ENCODE measurements around the gene KIF18B.

KIF18B gene

GRCh38 chr17:44902135-44902760 is 45.3 kb downstream of the KIF18B start:
- no peaks in the 10 kb centered on the region for H3K9me3 ChIP-seq (ENCODE audit: low read depth, low read length)
- H3K4me3 ChIP-seq = no peak overlapping the region
- no peak for DNase-seq (ENCODE audit: low read depth, low spot score)
- no peak overlapping the region for H3K27ac ChIP-seq
- H3K36me3 ChIP-seq (ENCODE audit: insufficient read depth, low read length) = no peaks in the 10 kb centered on the region
- no peak overlapping the region for H3K9ac ChIP-seq (ENCODE audit: insufficient read length)
- TF ChIP-seq EZH2 (IDR thresholded peaks at IDR 0.05) (no peak), FOXP2 (optimal IDR thresholded peaks at IDR 0.05; ENCODE audit: control extremely low read depth, extremely low read length, insufficient read depth) (no peak)

DNA sequence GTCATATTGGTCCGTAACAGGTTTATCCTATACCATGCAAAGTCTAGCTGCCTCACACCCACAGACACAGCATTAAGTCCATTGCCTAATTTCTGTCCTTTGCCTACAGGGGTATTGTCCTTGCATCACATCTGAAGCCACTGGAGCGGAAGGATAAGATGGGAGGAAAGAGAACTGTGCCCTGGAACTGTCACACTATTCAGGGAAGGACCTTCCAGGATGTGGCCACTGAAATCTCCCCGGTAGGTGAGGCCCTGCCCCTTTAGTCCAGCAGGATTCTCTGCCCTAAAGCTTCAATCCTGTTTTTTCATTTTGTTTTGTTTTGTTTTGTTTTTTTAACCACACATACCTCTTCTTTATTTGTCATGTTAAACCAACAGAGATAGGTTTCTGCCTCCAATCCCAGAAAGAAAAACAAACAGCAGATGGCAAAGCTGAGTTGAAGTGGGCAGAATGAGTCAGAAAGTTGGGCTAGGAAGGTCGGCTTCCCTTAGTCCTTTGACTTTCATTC is 46.1 kb downstream of the KIF18B start:
- Histone ChIP-seq H3K36me3 (ENCODE audit: insufficient read depth, low read length) (no peaks in the 10 kb centered on the region; the same call in 1 of the 2 replicates), H3K27ac (peak overlapping the region; percentile 88), H3K9me3 (ENCODE audit: low read depth, low read length) (no peaks in the 10 kb centered on the region), H3K9ac (ENCODE audit: insufficient read length) (no peak overlapping the region), H3K4me3 (peak overlapping the region; percentile 95; the same call in 1 of the 2 replicates)
- TF ChIP-seq EZH2 (IDR thresholded peaks at IDR 0.05) (no peak), FOXP2 (optimal IDR thresholded peaks at IDR 0.05; ENCODE audit: control extremely low read depth, extremely low read length, insufficient read depth) (no peak), POLR2AphosphoS5 (IDR thresholded peaks at IDR 0.05; ENCODE audit: borderline replicate concordance, low read depth, low read length) (no peak)
- no peak for DNase-seq (ENCODE audit: low read depth, low spot score)

DNA sequence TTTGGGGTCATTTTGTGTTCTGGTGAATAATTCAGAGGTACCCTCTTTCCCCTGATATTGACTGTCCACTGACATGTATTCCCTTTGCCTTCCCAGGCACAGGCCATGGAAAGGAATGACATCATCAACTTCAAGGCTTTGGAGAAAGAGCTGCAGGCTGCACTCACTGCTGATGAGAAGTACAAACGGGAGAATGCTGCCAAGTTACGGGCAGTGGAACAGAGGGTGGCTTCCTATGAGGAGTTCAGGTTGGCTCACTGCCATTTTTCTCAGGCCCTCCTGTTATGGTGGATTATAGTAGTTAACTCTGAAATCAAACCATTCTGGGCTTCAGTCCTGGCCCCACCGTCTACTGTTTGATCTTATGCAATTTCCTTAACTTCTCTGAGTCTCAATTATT is 46.7 kb downstream of the KIF18B start:
- peak overlapping the region; percentile 59 for H3K9ac ChIP-seq (ENCODE audit: insufficient read length)
- H3K36me3 ChIP-seq (ENCODE audit: insufficient read depth, low read length) = peaks cover 3% of the 10 kb centered on the region
- DNase-seq (ENCODE audit: low read depth, low spot score) = peak; percentile 58
- no peaks in the 10 kb centered on the region for H3K9me3 ChIP-seq (ENCODE audit: low read depth, low read length)
- H3K4me3 ChIP-seq = peak overlapping the region; percentile 95
- TF ChIP-seq POLR2AphosphoS5 (IDR thresholded peaks at IDR 0.05; ENCODE audit: borderline replicate concordance, low read depth, low read length) = no peak
- TF ChIP-seq EZH2 (IDR thresholded peaks at IDR 0.05) = no peak
- TF ChIP-seq FOXP2 (optimal IDR thresholded peaks at IDR 0.05; ENCODE audit: control extremely low read depth, extremely low read length, insufficient read depth) = no peak
- H3K27ac ChIP-seq = peak overlapping the region; percentile 88

DNA sequence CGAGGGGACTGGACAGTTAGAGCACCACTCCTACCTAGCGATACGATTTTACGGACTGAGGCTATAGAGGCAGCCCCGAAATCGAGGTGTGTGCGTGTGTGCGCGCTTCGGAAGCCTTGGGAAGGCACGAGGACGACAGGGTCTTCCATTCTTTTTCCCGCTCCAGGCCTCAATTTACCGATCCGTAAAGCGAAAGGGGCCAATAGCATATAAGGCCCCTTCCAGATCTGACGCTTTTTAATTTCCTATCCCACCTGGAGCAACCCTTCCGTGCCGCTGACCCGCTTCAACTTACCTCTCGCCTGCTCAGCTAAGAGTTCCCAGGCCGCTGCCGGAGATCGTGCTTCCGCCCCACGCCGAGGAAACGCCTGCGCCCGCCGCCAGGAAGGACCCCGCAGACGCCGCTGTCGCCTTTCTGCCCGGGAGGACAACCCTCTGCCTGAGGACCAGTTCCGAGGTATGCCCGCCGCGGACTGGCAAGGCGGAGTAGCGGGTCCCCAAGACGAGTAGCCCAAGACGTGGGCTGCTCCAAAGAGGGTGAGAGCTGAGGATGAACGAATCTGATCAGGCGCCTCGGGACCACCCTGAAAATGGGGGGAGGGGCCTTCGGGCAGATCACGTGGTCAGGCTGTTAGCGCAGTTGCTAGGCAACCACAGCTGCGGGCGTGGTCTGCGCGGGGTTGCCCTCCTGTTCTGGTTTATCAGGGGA is 48.3 kb downstream of the KIF18B start, which contains the start of gene EFTUD2:
EFTUD2 (minus strand) TSS at position 372 of the 709 bp plus-strand sequence. CDS start 4,924 bp downstream, outside the sequence.
- TF ChIP-seq EZH2 (IDR thresholded peaks at IDR 0.05) (no peak), POLR2AphosphoS5 (IDR thresholded peaks at IDR 0.05; ENCODE audit: borderline replicate concordance, low read depth, low read length) (peak; percentile 92)
- H3K4me3 ChIP-seq = peak within 1 kb of the TSS; percentile 95
- peaks cover 15% of the 10 kb centered on the region for H3K36me3 ChIP-seq (ENCODE audit: insufficient read depth, low read length)
- peak within 1 kb of the TSS; percentile 96 for H3K9ac ChIP-seq (ENCODE audit: insufficient read length)
- no peaks in the 10 kb centered on the region for H3K9me3 ChIP-seq (ENCODE audit: low read depth, low read length)
- peak within 1 kb of the TSS; percentile 99 for H3K27ac ChIP-seq
- peak; percentile 58 for DNase-seq (ENCODE audit: low read depth, low spot score)

DNA sequence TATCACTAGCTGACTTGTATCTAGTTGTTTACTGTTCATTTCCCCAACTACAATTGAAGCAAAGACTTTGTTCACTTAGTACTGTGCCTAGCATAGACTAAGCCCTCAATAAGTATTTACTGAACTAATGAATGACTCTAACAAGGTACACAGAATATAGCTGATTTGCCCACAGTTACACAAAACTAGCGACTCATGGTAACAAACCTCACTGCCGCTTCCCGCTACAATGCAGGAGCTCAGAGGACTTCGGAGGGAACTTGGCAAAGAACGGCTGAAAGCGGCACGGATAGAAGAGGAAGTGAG is 48.9 kb downstream of the KIF18B start:
- Histone ChIP-seq H3K4me3 (peak overlapping the region; percentile 95), H3K27ac (peak overlapping the region; percentile 99; the same call in 1 of the 2 replicates), H3K9me3 (ENCODE audit: low read depth, low read length) (no peaks in the 10 kb centered on the region), H3K9ac (ENCODE audit: insufficient read length) (peak overlapping the region; percentile 96), H3K36me3 (ENCODE audit: insufficient read depth, low read length) (peaks cover 20% of the 10 kb centered on the region)
- no peak for TF ChIP-seq POLR2AphosphoS5 (IDR thresholded peaks at IDR 0.05; ENCODE audit: borderline replicate concordance, low read depth, low read length)
- no peak for TF ChIP-seq FOXP2 (optimal IDR thresholded peaks at IDR 0.05; ENCODE audit: control extremely low read depth, extremely low read length, insufficient read depth)
- TF ChIP-seq EZH2 (IDR thresholded peaks at IDR 0.05) = no peak
- DNase-seq (ENCODE audit: low read depth, low spot score) = no peak

GRCh38 chr17:44894642-44895041 is 52.9 kb downstream of the KIF18B start:
- H3K27ac ChIP-seq = no peak overlapping the region
- TF ChIP-seq FOXP2 (optimal IDR thresholded peaks at IDR 0.05; ENCODE audit: control extremely low read depth, extremely low read length, insufficient read depth) (no peak), POLR2AphosphoS5 (IDR thresholded peaks at IDR 0.05; ENCODE audit: borderline replicate concordance, low read depth, low read length) (no peak), EZH2 (IDR thresholded peaks at IDR 0.05) (no peak)
- no peak overlapping the region for H3K9ac ChIP-seq (ENCODE audit: insufficient read length)
- no peak for DNase-seq (ENCODE audit: low read depth, low spot score)
- no peaks in the 10 kb centered on the region for H3K9me3 ChIP-seq (ENCODE audit: low read depth, low read length)
- no peak overlapping the region for H3K4me3 ChIP-seq
- H3K36me3 ChIP-seq (ENCODE audit: insufficient read depth, low read length) = peaks cover 46% of the 10 kb centered on the region

- Histone ChIP-seq H3K4me3 (no peak overlapping the region), H3K9me3 (ENCODE audit: low read depth, low read length) (no peaks in the 10 kb centered on the region), H3K36me3 (ENCODE audit: insufficient read depth, low read length) (peaks cover 49% of the 10 kb centered on the region), H3K27ac (no peak overlapping the region), H3K9ac (ENCODE audit: insufficient read length) (no peak overlapping the region)
- TF ChIP-seq EZH2 (IDR thresholded peaks at IDR 0.05) = no peak
- no peak for TF ChIP-seq FOXP2 (optimal IDR thresholded peaks at IDR 0.05; ENCODE audit: control extremely low read depth, extremely low read length, insufficient read depth)
- TF ChIP-seq POLR2AphosphoS5 (IDR thresholded peaks at IDR 0.05; ENCODE audit: borderline replicate concordance, low read depth, low read length) = no peak
- DNase-seq (ENCODE audit: low read depth, low spot score) = no peak
Measured at GRCh38 chr17:44892250-44892649, 55.3 kb downstream of the KIF18B start.

- H3K27ac ChIP-seq = no peak overlapping the region
- peaks cover 60% of the 10 kb centered on the region for H3K36me3 ChIP-seq (ENCODE audit: insufficient read depth, low read length)
- no peak overlapping the region for H3K9ac ChIP-seq (ENCODE audit: insufficient read length)
- H3K9me3 ChIP-seq (ENCODE audit: low read depth, low read length) = no peaks in the 10 kb centered on the region
- DNase-seq (ENCODE audit: low read depth, low spot score) = no peak
- no peak overlapping the region for H3K4me3 ChIP-seq
- TF ChIP-seq FOXP2 (optimal IDR thresholded peaks at IDR 0.05; ENCODE audit: control extremely low read depth, extremely low read length, insufficient read depth) (no peak), POLR2AphosphoS5 (IDR thresholded peaks at IDR 0.05; ENCODE audit: borderline replicate concordance, low read depth, low read length) (no peak), EZH2 (IDR thresholded peaks at IDR 0.05) (no peak)
Measured at GRCh38 chr17:44889003-44889402, 58.6 kb downstream of the KIF18B start.

Measured in SK-N-MC (cell line).